B cell (primary cell): Measurements from ENCODE around the gene TDRD9. TPM values are rescaled to one million over a fixed set of nuclear protein-coding genes. Genes with fewer than 3 reads are reported as not detected.

Experiments used
- ATAC-seq: fragments of 200-7000 bp; cut with Tn5 transposase; one replicate; pipeline ENCODE4 v1.10.0; 2021; ENCODE audit warnings: low read depth, mild to moderate bottlenecking, moderate number of reproducible peaks, moderate library complexity
- CTCF ChIA-PET: fragments of 350-600 bp; sonication (Branson Sonifier 250); formaldehyde crosslinking; loops from one replicate; lab custom pipeline; 2021; ENCODE audit warnings: antibody characterized with exemption, inconsistent platforms; lab: Charles Lee
- POLR2A ChIA-PET: fragments of 350-600 bp; sonication (Branson Sonifier 250); formaldehyde crosslinking; loops from one replicate; lab custom pipeline; 2021; ENCODE audit warnings: antibody characterized with exemption; lab: Charles Lee
- DNase-seq: peaks from one replicate; pipeline ENCODE4 v3.0.0; 2013
- H2AFZ ChIP-seq: 2 replicates; pipeline ENCODE4 v1.6.1; 2012; ENCODE audit warnings: mild to moderate bottlenecking, low read depth, low read length; ENCODE audit not compliant: insufficient read depth, poor library complexity, severe bottlenecking
- H3K27ac ChIP-seq, 2 donors: 1 replicate in 1 of 2; 2 replicates in 1 of 2; pipeline ENCODE4 v1.5.1; 2012 to 2013; ENCODE audit warnings: low read length in 2 of 2, mild to moderate bottlenecking in 2 of 2, moderate library complexity in 1 of 2
- H3K27me3 ChIP-seq, 4 experiments: fragments of 200-600 bp in 1 of 4; sonication (generic) in 1 of 4; replicated peaks in 1 of 4; 1 replicate in 2 of 4; 2 replicates in 2 of 4; pipeline versions ENCODE4 v1.6.1 to v1.7.0; 2013 to 2016; ENCODE audit warnings: low read length in 3 of 4, mild to moderate bottlenecking in 2 of 4, mixed read lengths in 1 of 4, moderate library complexity in 1 of 4; ENCODE audit not compliant: insufficient read depth in 4 of 4, control insufficient read depth in 3 of 4; ENCODE audit errors: control extremely low read depth in 1 of 4
- H3K36me3 ChIP-seq, 2 experiments: replicated peaks in 1 of 2; 1 replicate in 1 of 2; 2 replicates in 1 of 2; pipeline versions ENCODE4 v1.6.1 to v1.7.1; 2013; ENCODE audit warnings: low read length in 1 of 2; ENCODE audit not compliant: insufficient read depth in 2 of 2, control insufficient read depth in 1 of 2; ENCODE audit errors: control extremely low read depth in 1 of 2, extremely low read depth in 1 of 2
- H3K4me1 ChIP-seq, 2 donors: fragments of 200-600 bp in 1 of 2; sonication (generic) in 1 of 2; 1 replicate in 1 of 2; 2 replicates in 1 of 2; pipeline versions ENCODE4 v1.5.1 to v1.6.1; 2013 to 2017; ENCODE audit warnings: low read length in 2 of 2; ENCODE audit not compliant: control insufficient read depth in 2 of 2, insufficient read depth in 2 of 2
- H3K4me2 ChIP-seq: replicated peaks from 2 replicates; pipeline ENCODE3; 2012; ENCODE audit warnings: mild to moderate bottlenecking, low read depth, low read length; ENCODE audit not compliant: poor library complexity, severe bottlenecking
- H3K4me3 ChIP-seq, 5 experiments: fragments of 200-600 bp in 1 of 5; sonication (generic) in 1 of 5; 1 replicate in 3 of 5; 2 replicates in 2 of 5; pipeline versions ENCODE4 v1.5.1 to v1.7.0; 2011 to 2016; ENCODE audit warnings: low read length in 4 of 5, mild to moderate bottlenecking in 4 of 5, low read depth in 2 of 5, control low read depth in 1 of 5, moderate library complexity in 1 of 5; ENCODE audit not compliant: insufficient read depth in 1 of 5; ENCODE audit errors: control extremely low read depth in 1 of 5, extremely low read depth in 1 of 5
- H3K79me2 ChIP-seq: fragments of 200-600 bp; sonication (generic); one replicate; pipeline ENCODE4 v1.6.0; 2016; ENCODE audit warnings: low read length; ENCODE audit not compliant: control insufficient read depth, insufficient read depth
- H3K9ac ChIP-seq: fragments of 200-600 bp; sonication (generic); 2 replicates; pipeline ENCODE4 v1.6.1; 2017; ENCODE audit warnings: mild to moderate bottlenecking, low read length, moderate library complexity
- H3K9me3 ChIP-seq, 3 donors: one replicate each; pipeline versions ENCODE4 v1.6.1 to v1.7.1; 2013; ENCODE audit warnings: low read length in 2 of 3; ENCODE audit not compliant: control insufficient read depth in 2 of 3, insufficient read depth in 1 of 3; ENCODE audit errors: control extremely low read depth in 1 of 3
- H4K20me1 ChIP-seq: 2 replicates; pipeline ENCODE4 v1.6.0; 2012; ENCODE audit warnings: mild to moderate bottlenecking, low read length; ENCODE audit not compliant: insufficient read depth, control insufficient read depth, poor library complexity, severe bottlenecking
- H3K27ac Mint-ChIP-seq: one replicate; pipeline ENCODE4 v1.8.0; 2021; ENCODE audit warnings: mixed read lengths
- H3K27me3 Mint-ChIP-seq: one replicate; pipeline ENCODE4 v1.8.0; 2021; ENCODE audit warnings: mixed read lengths
- H3K4me1 Mint-ChIP-seq: one replicate; pipeline ENCODE4 v1.8.0; 2021; ENCODE audit warnings: mixed read lengths
- H3K4me3 Mint-ChIP-seq: one replicate; pipeline ENCODE4 v1.8.0; 2021; ENCODE audit warnings: mixed read lengths
- H3K9me3 Mint-ChIP-seq: one replicate; pipeline ENCODE4 v1.8.0; 2022; ENCODE audit warnings: mixed read lengths; ENCODE audit not compliant: insufficient read depth
- CTCF ChIP-seq: fragments of 200-600 bp; IDR thresholded peaks from one replicate; pipeline ENCODE4 v1.8.0; 2022; ENCODE audit warnings: antibody characterized with exemption, mild to moderate bottlenecking
- EZH2 ChIP-seq: IDR thresholded peaks from 2 replicates; pipeline ENCODE4 v1.6.1; 2012; ENCODE audit warnings: borderline replicate concordance, low read depth, mild to moderate bottlenecking, moderate library complexity, low read length; ENCODE audit not compliant: insufficient read depth, poor library complexity, severe bottlenecking
- whole genome bisulfite sequencing: methylation state at CpG from one replicate; pipeline ENCODE4 v1.1.5; 2013; ENCODE audit warnings: missing lambda C conversion rate; ENCODE audit not compliant: insufficient coverage; 5-methylcytosine and 5-hydroxymethylcytosine counted together
- intact Hi-C: fragments of 100-400 bp; cut with micrococcal nuclease; formaldehyde crosslinking; loops from one replicate; pipeline ENCODE4 v1.10.0; 2022
- polyA plus RNA-seq: library from polyadenylated mRNA; depleted of rRNA; stranded (reverse); fragments of >200 nt; gene quantifications from 2 replicates; pipeline ENCODE4 v1.2.3, GENCODE V29; 2012
- total RNA-seq, 2 donors: library from RNA; stranded (reverse); fragments of 120-200 nt in 1 of 2; gene quantifications; 1 replicate in 1 of 2; 2 replicates in 1 of 2; pipeline versions ENCODE4 v1.2.3 to v1.2.4, GENCODE V29; 2013 to 2022

TDRD9 gene
- total and polyA plus RNA-seq, 2 donors (not counting 1 experiment from before 2014, with no cell fraction given): 1.1 to 2.4 TPM

- no peak overlapping the region for H3K4me2 ChIP-seq
- no peaks in the 10 kb centered on the region for H3K79me2 ChIP-seq
- whole genome bisulfite sequencing: 84% methylated on average over 27 of the region's 31 CpGs
- no peak overlapping the region for H3K27ac Mint-ChIP-seq
- H3K9ac ChIP-seq: no peak overlapping the region
- H3K36me3 ChIP-seq: no peaks in the 10 kb centered on the region
- peaks cover 11% of the 10 kb centered on the region for H3K27me3 Mint-ChIP-seq
- intact Hi-C loops: no loop called here
- H3K27me3 ChIP-seq: peaks cover 0 to 30% (median 3%) of the 10 kb centered on the region in 4 experiments
- no peaks in the 10 kb centered on the region for H4K20me1 ChIP-seq
- no peak for TF ChIP-seq EZH2
- no peak for TF ChIP-seq CTCF
- H3K9me3 Mint-ChIP-seq: no peaks in the 10 kb centered on the region
- no peak for ATAC-seq
- POLR2A ChIA-PET: no interaction called here
- CTCF ChIA-PET: no interaction called here
- H2AFZ ChIP-seq: no peak overlapping the region
- H3K4me1 Mint-ChIP-seq: peaks cover 11% of the 10 kb centered on the region
- peak overlapping the region; percentile 16 for H3K4me3 Mint-ChIP-seq
- H3K4me3 ChIP-seq: no peak overlapping the region
- H3K9me3 ChIP-seq: no peaks in the 10 kb centered on the region
- peaks cover 6 to 15% of the 10 kb centered on the region in 2 donors for H3K4me1 ChIP-seq
- no peak overlapping the region for H3K27ac ChIP-seq
- no peak for DNase-seq
These were observed 46.7 kb upstream of the TDRD9 start for GRCh38 chr14:103881268-103882201.
